ENCODE results near the gene TOMM40L.
A peak's percentile ranks its signal among the peaks of the same experiment; 100 is the strongest.

TOMM40L gene

DNA sequence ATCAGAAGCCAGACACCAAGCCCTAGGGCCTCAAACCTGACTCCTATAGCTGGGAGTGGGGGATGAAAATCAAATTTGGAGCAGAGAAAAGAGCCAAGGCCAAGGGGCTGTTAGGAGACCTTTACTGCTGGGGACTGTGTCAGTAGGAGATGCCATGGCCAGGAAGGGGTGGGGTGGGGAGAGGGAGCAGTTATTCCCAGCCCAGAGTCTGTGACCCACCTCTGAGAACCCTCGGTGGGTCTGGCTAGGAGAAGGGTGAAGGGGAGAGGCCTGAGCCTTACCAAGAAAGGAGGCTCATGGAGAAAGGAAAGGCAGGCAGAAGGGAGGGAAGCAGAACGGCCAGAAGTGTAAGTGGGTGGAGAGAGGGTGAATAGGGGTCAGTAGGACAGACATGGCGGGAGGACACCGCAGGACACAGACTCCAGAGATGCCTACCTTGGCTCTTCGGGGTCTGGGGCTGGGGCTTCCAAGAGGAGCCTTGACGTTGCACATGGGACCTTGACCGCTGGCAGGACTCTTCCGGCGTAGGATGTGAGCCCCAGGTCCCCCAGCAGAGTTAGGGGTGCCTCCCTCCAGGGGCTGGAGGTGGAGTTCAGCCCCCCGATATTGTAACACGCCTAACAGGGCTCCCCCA, 28.2 kb upstream of the TOMM40L start:
- no peak for DNase-seq

DNA sequence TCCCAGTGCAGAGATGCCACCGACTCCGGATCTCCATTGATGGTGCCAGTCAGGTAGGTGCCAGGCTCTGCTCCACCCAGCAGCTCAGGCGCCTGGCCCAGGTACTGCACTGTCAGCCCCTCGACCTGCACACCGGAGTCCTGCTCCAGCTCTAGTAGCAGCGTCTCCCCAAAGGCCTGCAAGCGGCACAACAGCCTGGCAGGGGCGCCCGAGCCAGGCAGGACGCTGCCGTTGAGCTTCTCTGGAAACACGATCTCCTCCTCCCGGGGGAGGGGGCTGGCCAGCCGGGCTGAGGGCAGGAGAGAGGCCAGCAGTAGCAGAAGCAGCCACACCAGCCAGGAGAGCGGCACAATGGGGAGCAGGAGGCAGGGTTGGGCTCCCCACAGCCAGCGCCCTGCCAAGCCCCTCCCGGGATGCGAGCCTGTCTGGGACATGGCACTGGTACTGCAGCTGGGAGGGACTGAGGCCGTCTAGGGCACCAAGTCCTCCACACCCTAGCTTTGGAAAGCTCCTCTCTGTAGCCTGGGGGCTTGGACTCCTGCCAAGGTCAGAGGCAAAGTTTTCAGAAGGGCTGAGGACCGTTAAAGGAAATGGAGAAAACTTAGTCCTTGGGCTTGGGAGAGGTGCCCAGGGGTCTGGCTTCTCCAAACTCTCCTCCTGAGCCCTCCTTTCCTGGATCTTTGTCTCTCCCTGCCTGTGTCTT, 27.5 kb upstream of the TOMM40L start:
- no peak for DNase-seq

DNA sequence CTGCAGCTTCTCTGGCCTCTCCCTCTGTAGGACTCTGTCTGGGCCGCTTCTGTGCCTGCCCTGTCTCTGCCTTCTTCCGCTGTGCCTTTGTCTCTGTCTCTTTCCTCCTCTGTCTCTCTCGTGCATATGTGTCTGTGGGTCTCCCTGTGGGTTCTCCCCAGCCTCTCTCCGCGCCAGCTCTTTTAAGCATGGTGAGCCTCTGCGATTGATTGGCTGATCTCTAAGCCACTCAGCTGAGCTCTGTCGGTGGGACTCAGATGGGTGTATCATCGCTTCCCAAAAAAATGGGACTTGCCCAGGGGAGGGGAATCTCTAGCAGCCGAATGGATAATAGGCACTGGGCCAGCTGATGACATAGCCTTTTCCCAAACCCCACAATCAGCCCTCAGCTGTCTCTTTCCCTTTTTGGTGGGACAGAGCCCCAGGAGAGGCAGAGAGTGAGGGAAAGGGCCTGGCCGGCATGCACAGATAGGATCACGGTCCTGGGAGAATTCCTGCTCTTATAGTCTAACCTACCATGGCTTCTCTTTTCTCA, 26.9 kb upstream of the TOMM40L start, which contains the start of gene ADAMTS4:
Gene ADAMTS4 (minus strand): TSS at position 158 of the 535 bp plus-strand sequence. CDS start 427 bp downstream, outside the sequence.
- no peak for DNase-seq

DNA sequence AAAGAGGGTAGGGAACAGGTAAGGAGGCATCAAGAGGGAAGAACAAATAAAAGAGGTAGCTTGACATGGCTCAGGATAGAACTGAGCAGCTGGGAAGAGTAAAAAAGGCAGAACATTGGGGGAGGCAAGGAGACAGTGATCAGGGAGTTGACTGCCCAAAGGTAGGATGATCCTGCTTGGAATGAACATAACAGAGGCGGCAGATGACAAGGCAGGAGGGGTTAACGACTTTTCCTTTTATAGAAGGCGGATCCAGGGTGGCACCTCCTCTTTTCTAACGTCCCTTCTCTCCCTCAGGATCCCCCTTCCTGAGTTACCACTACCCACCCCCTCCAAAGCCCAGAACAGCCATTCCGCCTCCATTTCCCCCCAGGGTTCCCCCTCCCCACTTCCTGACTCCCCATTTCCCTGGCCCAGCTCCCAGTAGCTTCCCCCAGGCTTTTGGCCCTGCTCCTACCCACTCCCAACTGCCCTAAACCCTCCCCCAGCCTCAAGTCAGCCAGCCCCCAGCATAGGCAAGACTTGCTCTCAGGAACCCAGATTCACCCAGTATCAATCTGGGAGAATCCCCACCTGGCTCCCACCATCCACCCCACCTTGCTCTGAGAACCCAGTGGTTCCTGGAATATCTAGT, 26.2 kb upstream of the TOMM40L start:
- DNase-seq, result no peak

DNA sequence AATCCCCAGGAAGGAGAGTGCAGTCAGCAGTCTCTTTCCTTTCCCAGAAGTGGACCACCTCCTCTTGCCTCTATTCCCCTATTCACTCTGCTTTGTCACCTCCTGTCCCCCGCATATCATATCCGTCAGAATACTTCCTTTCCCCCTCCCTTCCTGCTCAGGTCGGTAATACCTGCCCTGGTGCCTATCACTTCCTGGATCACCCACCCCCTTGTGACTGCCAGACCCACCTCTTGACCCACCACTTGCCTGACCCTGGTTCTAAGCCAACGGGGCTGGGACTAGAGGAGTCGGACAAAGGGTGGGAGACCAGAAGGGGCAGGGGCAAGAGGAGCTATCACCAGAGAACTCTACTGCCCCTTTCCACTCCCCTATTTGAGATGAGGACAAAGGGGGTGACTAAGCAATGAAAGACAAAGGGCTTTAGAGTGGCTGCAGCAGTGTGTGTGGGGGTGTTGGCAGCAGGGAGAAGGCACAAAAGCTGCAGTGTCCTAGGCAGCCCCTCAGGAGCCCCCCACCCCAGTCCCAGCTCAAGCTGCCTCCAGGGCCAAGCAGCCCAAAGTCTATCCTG, 25.4 kb upstream of the TOMM40L start:
- peak; percentile 30 to 71 for DNase-seq

DNA sequence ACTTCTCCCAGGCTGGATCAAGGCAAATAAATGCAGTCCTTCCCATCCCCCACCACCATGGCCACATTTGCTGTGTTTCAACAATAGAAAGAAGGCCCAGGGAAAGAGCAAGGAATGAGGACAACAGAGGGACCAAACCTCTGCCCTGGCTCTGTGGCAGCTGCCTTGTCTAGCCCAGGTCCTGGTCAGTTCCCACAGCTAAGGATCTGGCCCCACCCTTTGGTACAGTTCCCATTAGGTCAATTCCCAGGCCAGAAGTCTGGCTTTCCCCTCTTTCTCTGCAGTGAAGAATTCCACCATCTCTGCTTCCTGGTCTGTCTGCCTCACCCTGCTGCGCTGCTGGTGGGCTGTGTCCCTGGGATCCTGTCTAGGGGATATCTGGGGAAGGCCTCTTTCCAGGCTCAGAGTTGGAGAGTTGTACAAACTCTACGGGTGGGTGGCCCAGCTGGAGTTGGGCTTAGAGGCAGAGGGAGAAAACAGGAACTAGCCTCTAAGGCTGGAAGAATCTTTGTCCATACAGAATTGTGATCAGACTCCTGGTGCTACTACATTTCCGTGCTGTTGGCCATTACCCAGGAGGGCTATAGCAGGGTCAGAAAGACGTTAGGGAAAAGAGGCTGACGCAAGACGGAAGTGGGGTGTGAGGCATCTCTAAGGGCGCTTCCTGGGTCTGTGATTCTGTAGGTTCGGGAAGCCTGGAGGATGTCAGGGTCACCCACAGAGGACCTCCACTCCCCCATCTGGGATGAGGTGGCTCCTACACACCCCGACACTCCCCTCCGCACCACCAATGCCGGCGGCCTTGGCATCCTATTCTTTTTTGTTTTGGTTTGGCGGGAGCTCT, 24.6 kb upstream of the TOMM40L start:
- no peak for DNase-seq

DNA sequence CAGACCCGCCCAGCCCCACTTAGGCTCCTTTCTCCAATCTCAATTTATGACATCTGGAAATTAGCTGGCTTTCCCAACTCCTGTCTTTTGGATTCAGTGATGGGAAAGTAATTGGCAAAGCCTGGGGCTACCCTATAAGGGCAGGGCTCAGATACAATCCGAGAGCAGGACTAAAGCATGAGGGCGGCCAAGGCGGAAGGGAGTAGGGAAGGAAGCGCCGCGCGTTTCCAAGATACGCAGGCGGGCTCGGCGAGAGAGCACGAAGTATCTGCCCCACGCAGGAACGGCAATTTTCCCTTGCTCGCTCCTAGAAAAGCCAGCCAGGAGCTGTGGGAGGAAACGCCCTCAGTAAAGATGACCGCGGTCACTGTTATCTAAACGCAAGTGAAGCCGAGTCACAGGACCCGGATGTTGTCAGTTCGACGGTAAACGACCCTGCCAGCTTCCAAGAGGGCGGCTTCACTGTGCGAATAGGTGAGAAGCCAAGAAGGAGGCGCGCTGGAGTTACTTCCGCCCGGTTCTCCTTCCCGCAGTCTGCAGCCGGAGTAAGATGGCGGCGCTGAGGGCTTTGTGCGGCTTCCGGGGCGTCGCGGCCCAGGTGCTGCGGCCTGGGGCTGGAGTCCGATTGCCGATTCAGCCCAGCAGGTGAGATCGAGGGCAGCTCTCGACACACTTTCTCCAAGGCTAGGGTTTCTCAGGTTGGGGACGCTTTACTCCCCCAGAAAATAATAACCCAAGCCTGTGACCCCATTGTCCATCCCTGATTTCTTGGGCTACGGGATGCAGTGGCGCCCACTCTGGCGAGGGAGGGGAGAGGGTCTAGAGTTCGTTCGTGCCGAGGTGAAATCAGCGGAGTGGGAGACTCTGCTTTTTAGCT, 23.8 kb upstream of the TOMM40L start, which contains the start of gene NDUFS2:
Gene NDUFS2 (plus strand): TSS at position 532 of the 877 bp plus-strand sequence. CDS start 19 bp downstream, at position 551.
- peak; percentile 97 to 98 for DNase-seq

DNA sequence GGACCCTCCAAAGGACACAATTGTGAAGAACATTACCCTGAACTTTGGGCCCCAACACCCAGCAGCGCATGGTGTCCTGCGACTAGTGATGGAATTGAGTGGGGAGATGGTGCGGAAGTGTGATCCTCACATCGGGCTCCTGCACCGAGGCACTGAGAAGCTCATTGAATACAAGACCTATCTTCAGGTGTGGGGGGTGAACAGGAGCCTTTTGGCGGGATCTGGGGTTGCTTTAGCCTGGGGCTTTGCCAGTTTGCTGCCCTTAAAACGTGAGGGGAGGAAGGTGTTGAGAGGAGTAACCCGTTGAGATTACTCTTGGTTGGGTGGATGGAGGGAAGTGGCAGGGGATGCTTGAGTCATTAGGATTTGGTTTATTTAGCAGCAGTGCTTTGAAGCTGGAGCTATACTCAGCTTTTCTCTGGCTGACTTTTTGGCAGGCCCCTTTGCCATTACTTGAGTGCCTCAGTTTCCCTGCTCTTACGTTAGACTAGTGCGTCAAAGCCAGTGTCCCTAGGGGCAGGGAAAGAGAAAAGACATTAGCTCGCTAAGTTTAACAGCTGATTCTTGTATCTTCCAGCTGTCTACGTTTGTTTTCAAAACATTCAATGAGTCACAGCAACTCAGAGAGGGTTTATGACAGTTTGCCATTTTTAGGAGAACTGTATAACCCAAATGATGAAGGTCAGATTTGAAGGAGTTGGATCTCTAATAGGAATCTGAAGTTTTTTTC, 19.3 kb upstream of the TOMM40L start:
- DNase-seq, result no peak

DNA sequence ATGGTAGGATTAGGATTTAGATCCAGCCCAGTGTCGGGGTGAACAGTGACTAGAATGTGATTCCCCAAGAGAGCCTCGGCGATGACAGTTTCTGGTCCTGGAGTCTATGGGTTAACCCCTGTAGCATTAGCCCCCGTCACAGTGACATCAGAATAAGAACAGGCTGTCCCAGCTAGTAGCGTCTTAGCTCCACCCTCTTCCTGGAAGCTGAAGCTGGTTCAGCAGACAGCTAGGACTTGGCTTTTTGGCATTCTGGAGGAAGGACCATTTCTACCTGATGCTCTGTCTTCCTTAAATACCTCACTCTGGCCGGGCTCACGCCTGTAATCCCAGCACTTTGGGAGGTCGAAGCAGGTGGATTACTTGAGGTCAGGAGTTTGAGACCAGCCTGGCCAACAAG, 18.7 kb upstream of the TOMM40L start:
- no peak for DNase-seq

DNA sequence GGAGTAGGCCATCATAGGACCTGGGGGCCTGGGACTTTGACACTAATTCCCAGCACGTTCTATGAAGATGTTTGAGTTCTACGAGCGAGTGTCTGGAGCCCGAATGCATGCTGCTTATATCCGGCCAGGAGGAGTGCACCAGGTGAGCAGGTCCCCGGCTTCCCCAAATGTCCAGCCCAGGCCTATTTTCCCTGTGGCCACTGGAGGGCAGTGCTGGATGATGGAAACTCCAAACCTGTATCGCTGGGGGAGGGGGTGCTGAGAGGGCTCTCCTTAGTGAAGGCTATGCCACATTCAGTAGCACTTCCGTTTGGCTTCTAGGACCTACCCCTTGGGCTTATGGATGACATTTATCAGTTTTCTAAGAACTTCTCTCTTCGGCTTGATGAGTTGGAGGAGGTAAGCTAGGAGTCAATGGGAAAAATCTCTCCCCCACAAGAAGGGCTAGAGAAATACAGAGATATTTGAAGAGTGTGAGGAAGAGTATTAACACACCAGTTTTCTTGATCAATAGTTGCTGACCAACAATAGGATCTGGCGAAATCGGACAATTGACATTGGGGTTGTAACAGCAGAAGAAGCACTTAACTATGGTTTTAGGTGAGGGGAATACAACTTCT, 16.0 kb upstream of the TOMM40L start:
- DNase-seq, result peak; percentile 78 to 83

DNA sequence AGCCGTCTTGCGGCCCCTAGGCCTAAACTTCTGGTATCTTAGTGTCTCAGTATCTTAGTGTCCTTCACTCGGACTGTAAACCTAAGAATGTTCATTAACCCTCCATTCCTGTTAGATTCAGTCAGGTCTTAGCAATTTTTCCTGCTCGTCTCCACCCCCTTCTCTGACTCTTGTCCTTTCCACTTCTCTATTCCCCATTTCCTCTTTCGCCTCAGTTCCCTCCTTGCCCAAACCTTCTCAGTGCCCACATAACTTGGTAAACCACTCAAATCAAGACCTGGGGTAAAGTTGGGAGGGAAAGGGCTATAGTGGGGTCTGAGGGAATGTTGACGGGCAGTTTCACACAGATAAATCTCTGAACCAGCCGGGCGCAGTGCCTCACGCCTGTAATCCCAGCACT, 11.5 kb upstream of the TOMM40L start:
- DNase-seq, result no peak

DNA sequence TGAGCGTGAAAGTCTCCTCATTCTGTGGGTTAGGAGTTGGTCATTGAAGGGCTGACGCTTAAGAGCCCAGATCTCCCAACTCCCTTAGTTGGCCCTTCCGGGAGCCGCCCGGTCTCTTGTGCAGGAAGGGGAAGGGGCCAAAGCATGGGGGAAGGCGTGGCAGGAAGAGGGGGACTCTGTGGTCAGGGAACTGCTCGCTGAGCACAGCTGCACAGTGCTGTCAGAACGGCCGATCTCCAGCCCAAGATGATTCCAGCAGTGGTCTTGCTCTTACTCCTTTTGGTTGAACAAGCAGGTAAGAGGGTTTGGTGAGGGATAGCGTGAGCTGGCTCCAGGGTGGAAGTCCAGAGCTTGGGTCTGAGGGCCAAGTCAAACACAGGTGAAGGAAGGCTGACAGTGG, 10.8 kb upstream of the TOMM40L start, which contains the start of gene FCER1G:
Gene FCER1G (plus strand): TSS at position 220 of the 400 bp plus-strand sequence. CDS start 27 bp downstream, at position 247.
- peak in 1 of 2 donors; percentile 71 for DNase-seq

DNA sequence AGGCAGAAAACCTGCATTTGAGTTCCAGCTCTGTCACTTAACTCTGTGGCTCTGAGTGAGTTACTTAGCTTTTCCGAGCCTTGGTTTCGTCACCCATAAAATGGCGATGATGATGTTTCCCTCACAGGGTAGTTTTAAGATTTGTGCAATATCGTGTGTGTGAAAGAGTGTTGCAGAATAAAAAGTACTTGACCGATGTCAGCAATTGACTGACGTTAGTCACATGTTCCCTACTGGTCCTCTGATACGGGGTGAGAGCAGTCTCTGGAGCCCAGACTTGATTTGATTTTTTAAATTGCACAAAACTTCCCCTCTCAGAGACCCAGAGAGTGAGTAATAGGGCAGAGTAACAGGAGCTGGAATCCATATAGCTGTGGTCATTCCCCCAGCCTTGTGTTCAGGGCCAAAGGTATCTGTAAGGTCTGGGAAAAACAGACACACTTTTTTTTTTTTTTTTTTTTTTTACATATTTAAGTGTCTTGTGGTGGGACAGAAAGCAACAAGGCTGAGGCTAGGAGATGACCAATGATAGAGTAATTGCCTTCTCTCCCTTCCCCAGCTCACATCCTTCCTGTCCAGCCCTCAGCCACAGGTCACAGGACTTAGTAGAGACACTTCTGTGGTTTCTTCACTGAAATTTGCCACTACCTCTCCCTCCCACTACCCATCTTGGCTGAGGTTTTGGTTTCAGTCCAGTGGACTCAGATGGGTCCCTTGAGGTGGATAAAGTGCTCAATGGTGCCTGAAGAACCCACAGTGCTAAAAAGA, 8.7 kb upstream of the TOMM40L start:
- DNase-seq, result peak; percentile 28 to 60

DNA sequence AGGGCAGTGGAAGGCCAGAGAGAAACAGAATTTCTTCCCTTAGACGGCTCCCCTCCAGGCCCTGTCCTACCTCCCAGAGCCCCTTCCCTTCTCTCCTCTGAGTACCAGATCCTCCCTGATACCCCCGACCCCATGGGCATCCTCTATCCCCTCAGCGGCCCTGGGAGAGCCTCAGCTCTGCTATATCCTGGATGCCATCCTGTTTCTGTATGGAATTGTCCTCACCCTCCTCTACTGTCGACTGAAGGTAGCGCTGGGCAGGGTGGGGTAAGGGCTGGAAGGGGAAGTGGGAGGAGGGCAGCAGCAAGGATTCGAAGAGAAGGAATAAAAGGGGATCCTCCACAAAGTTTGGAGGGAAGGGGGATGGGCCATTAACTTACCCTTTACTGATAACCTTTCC, 8.0 kb upstream of the TOMM40L start:
- DNase-seq, result no peak

DNA sequence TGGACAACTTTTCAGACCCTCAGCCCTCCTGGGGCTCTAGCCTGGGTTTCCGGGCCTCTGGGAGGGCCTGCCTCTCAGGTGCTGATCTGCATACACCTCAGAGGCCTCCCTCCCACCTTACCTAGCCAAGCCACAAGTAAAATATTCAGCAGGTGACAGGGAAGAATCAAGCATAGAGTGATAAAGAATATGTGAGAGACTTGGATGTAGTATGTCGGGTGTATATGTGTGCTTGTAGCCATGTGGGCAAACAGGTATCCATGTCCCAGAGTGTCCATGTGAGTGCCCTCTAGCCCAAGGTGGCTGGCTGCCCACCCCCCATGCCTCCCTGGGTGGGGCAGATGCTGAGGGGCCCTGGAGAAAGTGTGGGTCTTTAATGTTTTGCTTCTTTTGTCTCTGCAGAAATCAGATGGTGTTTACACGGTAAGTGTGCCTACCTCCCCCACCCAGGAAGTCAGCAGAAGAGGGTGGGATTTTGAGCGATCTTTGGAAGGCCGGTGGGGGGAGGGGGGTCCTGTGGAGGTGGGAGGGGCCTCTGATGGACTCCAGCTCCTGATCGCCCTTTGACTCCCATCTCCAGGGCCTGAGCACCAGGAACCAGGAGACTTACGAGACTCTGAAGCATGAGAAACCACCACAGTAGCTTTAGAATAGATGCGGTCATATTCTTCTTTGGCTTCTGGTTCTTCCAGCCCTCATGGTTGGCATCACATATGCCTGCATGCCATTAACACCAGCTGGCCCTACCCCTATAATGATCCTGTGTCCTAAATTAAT, 7.4 kb upstream of the TOMM40L start:
- no peak for DNase-seq

DNA sequence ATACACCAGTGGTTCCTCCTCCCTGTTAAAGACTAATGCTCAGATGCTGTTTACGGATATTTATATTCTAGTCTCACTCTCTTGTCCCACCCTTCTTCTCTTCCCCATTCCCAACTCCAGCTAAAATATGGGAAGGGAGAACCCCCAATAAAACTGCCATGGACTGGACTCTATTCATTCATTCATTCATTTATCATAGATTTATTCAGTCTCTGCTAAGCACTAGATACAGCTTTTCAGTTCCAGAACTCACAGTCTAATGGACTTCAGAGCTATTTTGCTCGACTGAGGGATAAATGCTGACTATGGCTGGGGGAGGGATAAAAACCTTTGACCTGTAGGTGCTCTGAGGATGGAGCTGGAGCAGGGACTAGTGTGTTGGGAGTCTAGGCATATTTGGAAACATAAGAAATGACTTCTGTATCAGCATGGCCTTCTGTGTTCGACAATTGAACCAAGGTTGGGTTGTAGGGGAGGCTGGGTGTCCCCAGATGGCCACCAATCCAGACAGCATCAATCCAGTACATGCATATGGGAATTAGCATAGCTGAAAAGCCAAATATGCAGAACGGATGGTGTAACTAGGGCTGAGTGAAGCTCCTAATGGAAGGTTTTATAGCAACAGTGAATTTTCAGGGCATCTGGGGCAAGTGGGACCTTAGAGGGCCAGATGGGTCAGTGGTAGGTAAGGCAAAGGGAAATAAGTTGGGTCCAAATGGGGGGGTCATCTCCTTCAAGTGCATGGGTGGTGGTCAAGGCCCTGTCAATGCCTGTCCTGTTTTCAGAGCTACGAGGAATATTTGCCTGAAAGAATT, 6.6 kb upstream of the TOMM40L start:
- no peak for DNase-seq

DNA sequence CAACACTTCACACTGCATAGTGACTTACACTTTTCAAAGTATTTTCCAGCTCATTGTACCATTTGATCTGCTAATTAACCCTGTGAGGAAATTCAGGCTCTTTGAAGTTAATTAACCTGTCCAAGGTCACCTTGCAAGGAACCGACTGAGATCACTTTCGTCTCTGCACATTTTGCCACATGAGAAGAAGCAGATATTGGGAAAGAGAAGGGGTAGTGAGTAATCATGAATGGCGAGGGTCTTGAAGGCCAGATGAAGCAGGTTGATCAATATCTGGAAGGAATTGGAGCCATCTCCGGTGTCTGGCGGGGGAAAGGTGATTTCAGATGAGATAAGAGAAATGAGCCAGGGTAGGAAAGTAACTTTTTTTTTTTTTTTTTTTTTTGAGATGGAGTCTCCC, 5.9 kb upstream of the TOMM40L start:
- no peak for DNase-seq
